RWPE1 (cell line): ENCODE data around the gene CNTLN.

Experiments
- CTCF ChIA-PET: fragments of 350-600 bp; sonication (Branson Sonifier 250); formaldehyde crosslinking; extraction: SDS; loops from one replicate; lab custom pipeline; 2021; lab: Yijun Ruan, JAX
- POLR2A ChIA-PET: fragments of 400-600 bp; formaldehyde crosslinking; extraction: SDS; loops from one replicate; lab custom pipeline; 2020; ENCODE audit warnings: antibody characterized with exemption; ENCODE audit not compliant: low non-redundant PET; lab: Yijun Ruan, JAX
- DNase-seq: peaks from one replicate; pipeline ENCODE4 v3.0.0; 2012; ENCODE audit warnings: low spot score
- H3K27ac ChIP-seq: fragments of 450-650 bp; 2 replicates; pipeline ENCODE4 v1.5.1; 2017
- TF ChIP-seq, protein P1 (sequence below): fragments of 450-650 bp; conservative IDR thresholded peaks from 2 replicates; pipeline ENCODE4 v1.5.1; 2017; ENCODE audit warnings: low read depth, mild to moderate bottlenecking

The CNTLN gene

DNA sequence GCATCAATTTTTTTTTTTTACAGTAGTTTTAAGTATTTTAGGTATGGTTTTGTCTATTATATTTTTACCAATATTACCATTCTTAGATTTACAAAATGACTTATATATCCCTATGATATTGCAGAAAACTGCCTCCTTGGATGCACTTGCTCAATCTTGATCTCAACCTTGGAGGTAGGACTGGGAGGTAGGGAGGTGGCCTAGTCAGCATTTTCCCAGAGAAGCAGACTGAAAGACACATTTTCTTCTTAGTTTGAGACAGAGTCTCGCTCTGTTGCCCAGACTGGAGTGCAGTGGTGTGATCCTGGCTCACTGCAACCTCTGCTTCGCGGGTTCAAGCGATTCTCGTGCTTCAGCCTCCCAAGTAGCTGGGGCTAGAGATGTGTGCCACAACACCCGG lies 268.7 kb downstream of the CNTLN start:
- H3K27ac ChIP-seq = no peak overlapping the region
- no peak for DNase-seq
- POLR2A ChIA-PET = no interaction called here
- TF ChIP-seq, protein P1, sequence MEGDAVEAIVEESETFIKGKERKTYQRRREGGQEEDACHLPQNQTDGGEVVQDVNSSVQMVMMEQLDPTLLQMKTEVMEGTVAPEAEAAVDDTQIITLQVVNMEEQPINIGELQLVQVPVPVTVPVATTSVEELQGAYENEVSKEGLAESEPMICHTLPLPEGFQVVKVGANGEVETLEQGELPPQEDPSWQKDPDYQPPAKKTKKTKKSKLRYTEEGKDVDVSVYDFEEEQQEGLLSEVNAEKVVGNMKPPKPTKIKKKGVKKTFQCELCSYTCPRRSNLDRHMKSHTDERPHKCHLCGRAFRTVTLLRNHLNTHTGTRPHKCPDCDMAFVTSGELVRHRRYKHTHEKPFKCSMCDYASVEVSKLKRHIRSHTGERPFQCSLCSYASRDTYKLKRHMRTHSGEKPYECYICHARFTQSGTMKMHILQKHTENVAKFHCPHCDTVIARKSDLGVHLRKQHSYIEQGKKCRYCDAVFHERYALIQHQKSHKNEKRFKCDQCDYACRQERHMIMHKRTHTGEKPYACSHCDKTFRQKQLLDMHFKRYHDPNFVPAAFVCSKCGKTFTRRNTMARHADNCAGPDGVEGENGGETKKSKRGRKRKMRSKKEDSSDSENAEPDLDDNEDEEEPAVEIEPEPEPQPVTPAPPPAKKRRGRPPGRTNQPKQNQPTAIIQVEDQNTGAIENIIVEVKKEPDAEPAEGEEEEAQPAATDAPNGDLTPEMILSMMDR = no peak
- CTCF ChIA-PET = no interaction called here

DNA sequence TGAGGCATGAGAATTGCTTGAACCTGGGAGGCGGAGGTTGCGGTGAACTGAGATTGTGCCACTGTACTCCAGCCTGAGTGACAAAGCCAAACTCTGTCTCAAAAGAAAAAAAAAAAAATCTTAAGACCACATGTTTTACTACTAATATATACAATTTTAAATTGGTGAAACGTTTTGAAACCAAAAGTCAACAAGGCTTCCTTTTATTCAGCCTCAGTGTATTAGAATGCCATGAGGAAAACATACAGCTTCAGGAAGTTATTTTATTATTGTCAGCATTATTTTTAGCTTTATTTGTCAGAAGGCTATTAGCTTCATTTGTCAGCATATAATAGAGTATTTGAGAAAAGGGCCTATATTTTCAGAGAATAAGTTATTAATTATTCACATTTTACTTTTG lies 280.1 kb downstream of the CNTLN start:
- TF ChIP-seq, protein P1 = no peak
- no peak for DNase-seq
- no peak overlapping the region for H3K27ac ChIP-seq
- ChIA-PET CTCF (interaction anchor here (1.0 kb wide), 1 partner anchor 12 kb away, joined by 3 read pairs; no protein-coding TSS in a partner anchor), POLR2A (no interaction called here)

DNA sequence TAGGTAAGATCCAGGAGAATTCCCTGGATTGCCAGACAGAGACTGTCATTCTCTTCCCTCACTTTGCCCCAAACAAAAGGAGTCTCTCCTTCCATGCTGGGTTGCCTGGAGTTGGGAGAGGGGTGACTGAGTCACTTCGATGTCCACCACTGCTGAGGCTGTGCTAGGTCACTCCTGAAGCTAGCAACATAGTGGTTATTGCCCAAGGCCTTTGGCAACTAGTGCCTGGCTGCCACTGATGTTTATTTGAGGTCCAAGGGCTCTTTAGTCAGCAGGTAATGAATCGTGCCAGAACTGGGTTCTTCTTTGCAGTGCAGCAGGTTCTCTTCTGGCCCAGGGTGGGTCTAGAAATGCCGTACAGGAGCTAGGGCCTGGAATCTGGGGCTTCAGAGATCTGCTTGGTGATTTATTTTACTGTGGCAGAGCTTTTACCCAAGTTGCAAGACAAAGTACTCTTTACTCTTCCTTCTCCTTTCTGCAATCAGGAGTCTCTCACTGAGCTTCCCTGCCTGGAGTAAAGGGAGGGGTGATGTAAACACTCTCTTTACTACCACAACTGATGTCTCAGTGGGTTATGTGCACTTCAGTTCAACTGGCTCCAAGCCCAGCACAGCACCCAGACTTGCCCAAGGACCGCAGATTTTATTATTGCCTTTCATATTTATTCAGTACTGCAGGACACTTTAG lies 288.3 kb downstream of the CNTLN start:
- POLR2A ChIA-PET = no interaction called here
- CTCF ChIA-PET = no interaction called here
- no peak overlapping the region for H3K27ac ChIP-seq
- DNase-seq = no peak
- TF ChIP-seq, protein P1 = no peak

DNA sequence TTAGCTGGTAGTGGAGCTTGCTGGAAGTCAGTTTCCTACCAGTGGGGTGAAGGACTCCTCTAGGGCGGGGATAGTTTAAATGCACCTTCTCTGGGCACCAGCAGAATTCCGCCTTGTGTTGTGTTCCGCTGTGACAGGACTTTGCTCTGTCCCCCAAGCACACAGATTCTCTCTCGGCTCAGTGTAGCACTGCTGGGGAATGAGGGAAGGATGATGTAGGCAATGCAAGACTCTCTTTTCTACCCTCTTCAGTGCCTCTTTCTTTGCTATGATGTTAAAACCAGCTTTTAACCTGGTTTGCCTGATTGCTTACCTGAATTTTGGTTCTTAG lies 288.8 kb downstream of the CNTLN start:
- POLR2A ChIA-PET = no interaction called here
- TF ChIP-seq, protein P1 = no peak
- CTCF ChIA-PET = no interaction called here
- H3K27ac ChIP-seq = no peak overlapping the region
- no peak for DNase-seq

DNA sequence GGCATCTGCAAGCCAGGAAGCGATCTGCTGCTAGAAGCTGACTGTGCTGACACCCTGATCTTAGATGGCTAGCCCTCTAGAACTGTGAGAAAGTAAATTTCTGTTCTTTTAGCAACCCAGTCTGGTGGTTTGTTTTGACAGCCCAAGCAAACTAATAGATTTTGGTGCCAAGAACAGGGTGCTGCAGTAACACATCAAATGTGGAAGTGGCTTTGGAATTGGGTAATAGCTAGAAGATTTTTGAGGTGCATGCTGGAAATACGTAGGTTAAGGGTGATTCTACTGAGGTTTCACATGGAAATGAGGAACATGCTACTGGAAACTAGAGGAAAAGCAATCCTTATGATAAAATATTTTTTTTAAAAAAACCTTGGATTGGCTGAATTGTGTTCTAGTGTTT lies 290.5 kb downstream of the CNTLN start:
- no peak for DNase-seq
- ChIA-PET CTCF (interaction anchor here (0.6 kb wide), 1 partner anchor 1620 kb away, joined by 3 read pairs; no protein-coding TSS in a partner anchor), POLR2A (no interaction called here)
- TF ChIP-seq, protein P1 = no peak
- no peak overlapping the region for H3K27ac ChIP-seq

DNA sequence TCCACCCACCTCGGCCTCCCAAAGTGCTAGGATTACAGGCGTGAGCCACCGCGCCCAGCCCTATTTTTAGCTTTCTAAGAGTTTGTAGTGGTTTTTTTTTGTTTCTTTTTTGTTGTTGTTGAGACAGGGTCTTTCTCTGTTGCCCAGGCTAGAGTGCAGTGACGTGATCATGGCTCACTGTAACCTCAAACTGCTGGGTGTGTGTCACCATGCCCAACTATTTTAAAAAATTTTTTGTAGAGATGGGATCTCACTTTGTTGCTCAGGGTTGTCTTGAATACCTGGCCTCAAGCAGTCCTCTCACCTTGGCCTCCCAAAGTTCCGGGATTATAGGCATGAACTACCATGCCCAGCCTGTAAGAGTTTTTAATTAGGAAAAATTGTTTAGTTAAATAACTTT lies 298.7 kb downstream of the CNTLN start:
- ChIA-PET CTCF (interaction anchor here (0.8 kb wide), 1 partner anchor 8 kb away, joined by 4 read pairs; no protein-coding TSS in a partner anchor), POLR2A (no interaction called here)
- TF ChIP-seq, protein P1 = no peak
- DNase-seq = no peak
- H3K27ac ChIP-seq = no peak overlapping the region
